ENCODE measurements around the gene NDUFC2.
"Not testable (repeated sequence)": the region's sequence is repeated elsewhere in the genome, so short reads cannot be mapped to it uniquely, and the experiment has no call there.

NDUFC2 gene

DNA sequence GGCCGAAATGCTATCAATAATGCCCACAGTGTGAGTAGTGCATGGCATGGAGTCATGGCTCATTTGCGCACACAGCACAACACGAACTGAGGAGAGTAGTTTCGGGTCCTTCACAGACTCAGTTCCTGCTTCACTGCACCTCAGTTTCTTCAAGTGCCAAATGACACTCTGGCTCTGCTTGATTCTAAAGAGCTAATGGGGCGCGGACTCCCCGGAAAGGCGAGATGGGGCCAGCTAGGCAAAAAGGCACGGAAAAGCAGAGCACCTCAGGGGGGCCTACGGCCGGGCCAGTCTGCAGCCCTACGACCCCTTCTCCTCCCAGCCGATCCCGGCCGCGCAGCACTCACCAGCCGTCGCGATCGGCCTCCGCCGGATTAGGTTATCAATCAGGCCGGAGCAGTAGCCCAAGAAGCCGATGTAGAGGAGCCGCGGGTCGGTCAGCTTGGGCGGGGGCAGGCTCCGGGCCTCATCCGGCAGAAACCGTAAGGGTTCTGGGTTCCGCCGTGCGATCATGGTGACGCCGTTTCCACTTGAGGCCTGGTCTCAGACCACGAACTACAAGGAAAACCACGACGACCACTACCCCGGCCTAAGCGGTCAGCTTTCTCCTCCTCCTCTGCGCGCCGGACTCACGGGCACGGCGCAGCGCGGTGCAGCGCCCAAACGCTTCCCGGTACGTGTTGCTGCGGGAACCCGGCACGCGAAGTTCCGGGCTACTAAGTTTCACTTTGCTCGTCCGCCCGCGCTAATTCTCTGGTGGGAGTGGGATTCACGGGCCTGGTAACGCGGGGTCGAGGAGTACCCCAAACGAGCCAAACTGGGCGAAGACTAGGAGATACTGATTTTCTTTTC lies at the start of gene NDUFC2:
NDUFC2 (minus strand) TSS at position 631 of the 852 bp plus-strand sequence; CDS start at position 513, 118 bp downstream.
- peak within 1 kb of the TSS; percentile 67 for H3K4me3 ChIP-seq (ENCODE audit: low read depth, low read length)
- DNase-seq (ENCODE audit: low read depth): peak; percentile 45

GRCh38 chr11:78127403-78127802 lies 47.7 kb upstream of the NDUFC2 start:
- H3K4me3 ChIP-seq (ENCODE audit: low read depth, low read length): no peak overlapping the region
- DNase-seq (ENCODE audit: low read depth): no peak

DNA sequence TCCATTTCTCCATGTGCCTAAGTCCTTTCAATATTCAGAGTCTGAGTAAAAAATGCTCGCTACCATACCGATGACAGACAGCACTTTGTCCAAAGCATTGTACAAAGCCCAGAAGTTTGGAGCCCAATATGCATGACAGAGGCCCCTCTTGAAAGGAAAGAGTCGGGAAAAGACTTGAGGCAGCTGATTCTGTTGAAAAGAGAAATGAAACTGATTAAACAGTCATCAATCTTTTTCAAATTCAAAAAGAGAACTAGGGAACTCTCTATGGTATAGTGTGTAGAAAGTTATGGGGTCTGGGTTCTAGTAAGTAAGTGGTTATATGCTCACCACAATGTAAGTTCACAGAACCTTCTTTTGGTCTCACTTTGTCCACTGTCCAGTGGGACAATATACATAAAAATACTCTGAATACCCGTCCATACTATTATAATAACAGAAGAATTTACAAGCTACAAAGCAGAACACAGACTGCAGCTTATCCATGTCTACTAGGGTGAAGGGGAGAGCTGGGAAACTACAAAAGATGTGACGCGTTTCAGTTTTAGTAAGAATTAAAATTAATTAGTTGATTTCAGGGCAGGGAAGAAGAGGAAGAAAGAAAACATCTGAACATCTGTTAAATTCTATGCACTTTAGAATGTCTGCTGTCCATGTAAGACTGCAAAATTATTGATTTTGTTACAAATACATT lies 33.1 kb upstream of the NDUFC2 start:
- DNase-seq (ENCODE audit: low read depth): no peak
- no peak overlapping the region for H3K4me3 ChIP-seq (ENCODE audit: low read depth, low read length)

- DNase-seq (ENCODE audit: low read depth): no peak
- H3K4me3 ChIP-seq (ENCODE audit: low read depth, low read length): no peak overlapping the region
These were observed 31.6 kb upstream of the NDUFC2 start for GRCh38 chr11:78111298-78111697.

- no peak overlapping the region for H3K4me3 ChIP-seq (ENCODE audit: low read depth, low read length)
- DNase-seq (ENCODE audit: low read depth): no peak
These were observed 31.2 kb upstream of the NDUFC2 start for GRCh38 chr11:78110830-78111229.

- H3K4me3 ChIP-seq (ENCODE audit: low read depth, low read length): no peak overlapping the region
- DNase-seq (ENCODE audit: low read depth): no peak
These were observed 30.7 kb upstream of the NDUFC2 start for GRCh38 chr11:78110351-78110750.

DNA sequence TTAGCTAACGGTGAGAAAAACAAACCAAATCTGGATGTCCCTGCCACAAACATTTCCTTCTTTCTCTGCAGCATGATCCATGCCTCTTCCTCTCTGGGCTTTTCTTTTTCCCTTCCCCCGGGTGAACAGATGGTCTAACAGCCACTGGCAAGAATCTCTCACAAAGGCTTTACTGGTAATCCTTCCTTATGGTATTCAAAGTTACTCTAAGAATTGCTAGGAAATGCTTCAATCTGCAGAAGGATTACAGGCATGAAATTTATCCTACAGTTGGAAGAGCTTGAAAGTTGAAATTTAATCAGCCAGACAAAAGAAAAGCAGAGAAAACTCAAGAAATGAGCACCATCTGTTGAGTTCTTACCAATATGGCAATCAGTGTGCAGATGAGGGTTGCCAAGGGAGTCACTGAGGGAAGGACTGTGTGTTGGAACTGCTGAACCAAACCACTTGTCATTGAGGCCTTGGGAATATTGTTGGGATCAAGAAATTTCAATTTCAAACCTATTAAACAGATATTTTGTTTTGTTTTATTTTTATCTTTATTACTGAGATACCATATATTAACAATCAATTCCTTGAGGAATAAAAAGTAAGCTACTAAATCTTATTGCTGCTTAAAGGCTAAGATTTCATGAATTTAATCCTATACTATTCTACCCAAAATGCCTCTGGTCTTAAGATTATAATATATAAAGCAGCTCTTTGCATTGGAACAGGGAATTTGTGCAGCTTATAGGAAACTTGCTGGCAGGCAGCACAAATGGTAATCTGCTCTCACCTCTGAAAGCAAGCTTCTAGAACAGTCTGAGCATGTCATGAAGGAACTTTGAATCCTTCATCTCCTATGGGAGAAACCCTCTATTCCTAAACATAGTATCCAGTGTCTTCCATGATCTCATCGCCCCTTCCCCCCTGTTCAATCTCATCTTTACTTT lies 29.7 kb upstream of the NDUFC2 start:
- H3K4me3 ChIP-seq (ENCODE audit: low read depth, low read length): no peak overlapping the region
- DNase-seq (ENCODE audit: low read depth): no peak

DNA sequence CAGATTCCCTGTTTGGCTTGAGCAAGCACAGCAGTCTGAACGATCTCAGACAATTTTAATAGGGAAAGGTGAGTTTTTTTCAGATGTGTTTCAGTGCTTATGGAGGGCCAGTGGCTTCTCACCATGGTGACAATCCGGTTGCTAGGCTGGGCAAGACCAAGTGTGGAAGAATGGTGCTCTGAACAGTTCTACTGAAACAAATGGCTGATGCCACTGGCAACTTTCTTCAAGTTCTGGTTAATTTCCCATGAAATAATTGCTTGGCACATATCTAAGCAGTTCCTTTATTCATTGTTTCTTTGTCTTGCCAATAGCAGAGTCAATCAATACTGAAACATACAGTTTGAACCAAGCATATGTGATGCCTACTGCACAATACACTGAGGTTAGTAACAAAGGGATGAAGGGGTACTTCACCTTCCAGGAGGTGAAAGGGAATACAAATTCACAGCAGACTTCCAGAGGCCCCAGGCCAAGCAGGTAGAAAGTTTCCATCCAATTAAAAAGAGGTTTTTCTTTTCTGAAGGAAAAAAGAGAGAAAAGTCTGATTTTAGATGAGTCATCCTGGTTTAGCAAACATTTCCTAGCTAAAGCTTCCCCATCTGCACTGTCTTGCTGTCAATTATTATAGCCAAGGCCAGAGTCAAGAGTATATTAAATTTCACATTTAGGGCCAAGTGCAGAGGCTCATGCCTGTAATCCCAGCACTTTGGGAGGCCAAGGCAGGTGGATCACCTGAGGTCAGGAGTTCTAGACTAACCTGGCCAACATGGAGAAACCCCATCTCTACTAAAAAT lies 21.2 kb upstream of the NDUFC2 start:
- DNase-seq (ENCODE audit: low read depth): no peak
- no peak overlapping the region for H3K4me3 ChIP-seq (ENCODE audit: low read depth, low read length)

DNA sequence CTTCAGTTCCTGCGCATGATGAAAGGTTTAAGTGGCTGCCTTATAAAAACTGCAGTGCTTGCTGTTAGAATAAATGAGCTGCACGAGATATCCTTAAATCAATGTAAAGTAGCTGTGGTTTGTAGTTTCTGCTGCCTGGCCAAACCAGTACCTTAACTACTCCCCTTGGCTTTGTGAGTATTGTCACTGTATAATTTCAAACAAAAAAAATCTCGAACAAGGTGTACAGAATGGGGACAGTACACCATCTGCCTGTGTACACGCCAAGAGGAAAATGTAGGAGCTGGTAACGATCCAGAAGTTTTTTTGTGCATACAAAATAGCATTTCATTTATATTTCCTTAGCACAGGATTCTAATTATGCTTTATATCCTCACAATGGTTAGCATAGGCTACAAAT lies 20.6 kb upstream of the NDUFC2 start:
- H3K4me3 ChIP-seq (ENCODE audit: low read depth, low read length): no peak overlapping the region
- no peak for DNase-seq (ENCODE audit: low read depth)

DNA sequence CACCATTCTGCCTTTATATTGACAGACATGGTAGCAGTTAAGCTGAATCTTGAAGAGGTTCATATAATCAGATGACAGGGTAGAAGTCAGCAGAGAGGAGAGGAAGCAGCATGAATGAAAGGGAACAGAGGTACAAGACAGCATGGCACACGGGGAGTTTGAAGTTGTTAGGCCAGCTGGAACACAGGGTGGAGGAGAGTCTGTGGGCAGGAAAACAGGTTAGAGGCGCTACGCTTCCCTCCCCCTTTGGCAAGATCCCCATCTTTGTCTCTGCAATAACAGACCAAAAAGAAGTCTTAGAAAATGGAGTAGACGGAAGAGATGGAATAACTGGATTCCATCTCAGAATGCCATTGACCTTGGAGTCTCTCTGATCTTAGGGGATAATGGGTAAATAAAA lies 20.0 kb upstream of the NDUFC2 start:
- H3K4me3 ChIP-seq (ENCODE audit: low read depth, low read length): no peak overlapping the region
- no peak for DNase-seq (ENCODE audit: low read depth)

DNA sequence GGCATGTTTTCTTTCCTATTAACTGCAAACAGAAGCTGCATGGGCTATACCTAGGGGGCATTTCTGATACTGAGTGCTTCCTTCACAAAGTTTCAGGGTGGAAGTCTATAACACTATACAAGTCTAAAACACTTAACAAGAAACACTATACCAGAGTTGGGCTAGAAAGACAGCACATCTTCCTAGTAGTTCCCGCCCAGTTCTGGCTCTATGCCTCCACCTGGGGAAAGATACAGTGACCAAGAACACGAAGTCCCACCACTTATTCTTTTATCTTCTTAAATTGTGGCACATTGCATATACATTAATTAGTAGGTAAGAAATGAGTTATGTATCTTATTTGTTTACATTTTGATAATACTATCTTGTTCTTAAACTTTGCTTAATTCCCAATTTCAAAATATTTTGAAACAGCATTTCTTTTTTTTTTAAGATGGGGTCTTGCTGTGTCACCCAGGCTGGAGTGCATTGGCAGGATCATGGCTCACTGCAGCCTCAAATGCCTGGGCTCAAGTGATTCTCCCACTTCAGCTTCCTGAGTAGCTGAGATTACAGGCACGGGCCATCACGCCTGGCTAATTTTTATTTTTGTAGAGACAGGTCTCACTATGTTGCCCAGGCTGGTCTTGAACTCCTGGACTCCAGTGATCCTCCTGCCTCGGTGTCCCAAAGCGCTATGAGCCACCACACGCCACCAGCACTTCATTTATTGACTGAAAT lies 18.2 kb upstream of the NDUFC2 start:
- no peak overlapping the region for H3K4me3 ChIP-seq (ENCODE audit: low read depth, low read length)
- DNase-seq (ENCODE audit: low read depth): no peak

DNA sequence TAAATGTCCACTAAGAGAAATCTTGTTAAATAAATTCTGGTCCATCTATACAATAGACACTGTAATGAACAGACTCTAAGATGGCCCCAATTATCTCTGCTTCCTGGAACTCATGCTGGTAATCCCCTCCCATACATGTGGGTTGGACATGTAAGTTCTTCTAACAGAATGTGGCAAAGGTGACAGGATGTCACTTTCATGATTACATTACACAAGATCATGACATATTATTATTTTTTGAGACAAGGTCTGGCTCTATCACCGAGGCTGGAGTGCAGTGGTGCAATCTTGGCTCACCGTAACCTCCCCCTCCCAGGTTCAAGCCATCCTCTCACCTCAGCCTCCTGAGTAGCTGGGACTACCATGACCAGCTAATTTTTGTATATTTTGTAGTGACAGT lies 14.6 kb upstream of the NDUFC2 start:
- no peak overlapping the region for H3K4me3 ChIP-seq (ENCODE audit: low read depth, low read length)
- no peak for DNase-seq (ENCODE audit: low read depth)

- not testable (repeated sequence) for DNase-seq (ENCODE audit: low read depth); H3K4me3 ChIP-seq (ENCODE audit: low read depth, low read length)
These were observed 6.9 kb upstream of the NDUFC2 start for GRCh38 chr11:78086521-78087074.

DNA sequence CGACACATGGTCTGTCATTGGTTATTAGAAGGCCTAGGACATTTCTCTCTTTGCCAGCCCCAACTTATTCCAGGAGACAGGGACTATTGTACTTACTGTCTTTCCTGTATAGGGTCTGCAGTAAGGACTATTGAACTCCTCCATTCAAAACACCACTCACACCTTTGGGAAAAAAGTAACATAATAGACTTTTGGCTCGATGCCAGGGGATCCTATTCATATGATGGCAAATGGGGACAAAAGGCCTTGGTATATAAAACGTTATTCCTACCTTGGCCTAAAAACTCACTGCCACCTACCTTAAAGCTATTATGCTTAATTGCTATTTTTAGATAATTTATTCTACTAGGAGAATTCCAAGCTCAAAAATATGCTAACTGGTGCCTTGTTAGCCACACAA lies 6.3 kb upstream of the NDUFC2 start:
- DNase-seq (ENCODE audit: low read depth): no peak

DNA sequence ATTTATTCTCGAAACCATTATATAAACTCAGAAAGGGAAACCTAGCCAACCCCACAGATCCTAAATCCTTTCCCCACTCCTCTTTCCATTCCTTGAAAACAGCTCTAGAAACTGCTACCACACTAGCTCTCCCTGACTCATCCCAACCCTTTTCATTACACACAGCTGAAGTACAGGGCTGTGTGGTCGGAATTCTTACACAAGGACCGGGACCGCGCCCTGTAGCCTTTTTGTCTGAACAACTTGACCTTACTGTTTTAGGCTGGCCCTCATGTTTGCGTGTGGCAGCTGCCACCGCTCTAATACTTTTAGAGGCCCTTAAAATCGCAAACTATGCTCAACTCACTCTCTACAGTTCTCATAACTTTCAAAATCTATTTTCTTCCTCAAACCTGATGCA lies 4.8 kb upstream of the NDUFC2 start:
- H3K4me3 ChIP-seq (ENCODE audit: low read depth, low read length); DNase-seq (ENCODE audit: low read depth): not testable (repeated sequence)

More for the DNA sequence above, 6.3 kb upstream of the NDUFC2 start:
- H3K4me3 ChIP-seq (ENCODE audit: low read depth, low read length): no peak overlapping the region

DNA sequence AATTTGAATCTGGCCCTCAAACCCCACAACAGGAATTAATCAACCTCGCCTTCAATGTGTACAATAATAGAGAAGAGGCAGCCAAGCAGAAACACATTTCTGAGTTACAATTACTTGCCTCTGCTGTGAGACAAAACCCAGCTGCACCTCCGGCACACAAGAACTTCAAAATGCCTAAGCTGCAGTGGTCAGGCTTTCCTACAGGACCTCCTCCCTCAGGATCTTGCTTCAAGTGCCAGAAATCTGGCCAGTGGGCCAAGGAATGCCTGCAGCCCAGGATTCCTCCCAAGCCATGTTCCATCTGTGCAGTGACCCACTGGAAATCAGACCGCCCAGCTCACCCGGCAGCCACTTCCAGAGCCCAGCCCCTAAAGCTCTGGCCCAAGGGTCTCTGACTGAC lies 3.4 kb upstream of the NDUFC2 start:
- no peak overlapping the region for H3K4me3 ChIP-seq (ENCODE audit: low read depth, low read length)
- DNase-seq (ENCODE audit: low read depth): no peak

- no peak for DNase-seq (ENCODE audit: low read depth)
- H3K4me3 ChIP-seq (ENCODE audit: low read depth, low read length): no peak overlapping the region
These were observed 2.5 kb upstream of the NDUFC2 start for GRCh38 chr11:78082146-78082545.

DNA sequence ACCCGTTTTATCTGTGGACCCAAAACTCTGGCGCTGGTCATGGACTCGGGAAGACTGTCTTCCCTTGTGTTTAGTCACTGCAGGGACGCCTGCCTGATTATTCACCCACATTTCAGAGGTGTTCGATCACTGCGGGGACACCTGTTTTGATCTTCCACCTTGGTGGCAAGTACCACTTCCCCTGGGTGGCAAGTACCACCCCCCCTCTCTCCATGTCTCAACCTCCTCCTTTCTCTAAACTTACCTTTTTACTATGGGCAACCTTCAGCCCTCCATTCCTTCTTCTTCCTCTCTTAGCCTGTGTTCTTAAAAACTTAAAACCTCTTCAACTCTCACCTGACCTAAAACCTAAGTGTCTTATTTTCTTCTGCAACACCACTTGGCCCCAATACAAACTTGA lies 1.9 kb upstream of the NDUFC2 start:
- no peak overlapping the region for H3K4me3 ChIP-seq (ENCODE audit: low read depth, low read length)
- no peak for DNase-seq (ENCODE audit: low read depth)
